Neural progenitor cell (in vitro differentiated cells): Measurements from ENCODE around the gene XPO4. TPM values are rescaled to one million over a fixed set of nuclear protein-coding genes. Genes with fewer than 3 reads are reported as not detected.

Experiments used
- DNase-seq: peaks from one replicate; pipeline ENCODE4 v3.0.0-alpha.2; 2016; ENCODE audit warnings: low spot score
- H2AFZ ChIP-seq: fragments of 200-600 bp; sonication (generic); replicated peaks from 2 replicates; pipeline ENCODE4 v1.6.1; 2016; ENCODE audit warnings: antibody characterized with exemption
- H3F3A ChIP-seq: fragments of 200-600 bp; sonication (generic); 2 replicates; pipeline ENCODE4 v1.6.1; 2016; ENCODE audit warnings: antibody characterized with exemption, low read depth
- H3K27ac ChIP-seq: fragments of 200-600 bp; sonication (generic); 2 replicates; pipeline ENCODE4 v1.5.1; 2016; ENCODE audit warnings: mild to moderate bottlenecking
- H3K27me3 ChIP-seq: fragments of 200-600 bp; sonication (generic); 2 replicates; pipeline ENCODE4 v1.6.1; 2016; ENCODE audit warnings: mild to moderate bottlenecking, moderate library complexity
- H3K36me3 ChIP-seq: fragments of 200-600 bp; sonication (generic); 2 replicates; pipeline ENCODE4 v1.5.1; 2016
- H3K4me1 ChIP-seq: fragments of 200-600 bp; sonication (generic); 2 replicates; pipeline ENCODE4 v1.6.1; 2016; ENCODE audit warnings: mixed run types
- H3K4me2 ChIP-seq: fragments of 200-600 bp; sonication (generic); 2 replicates; pipeline ENCODE4 v1.6.1; 2016
- H3K4me3 ChIP-seq: fragments of 200-600 bp; sonication (generic); 2 replicates; pipeline ENCODE4 v1.5.1; 2016
- H3K79me2 ChIP-seq: fragments of 200-600 bp; sonication (generic); 2 replicates; pipeline ENCODE4 v1.6.1; 2016; ENCODE audit warnings: low read depth
- H3K9ac ChIP-seq: fragments of 200-600 bp; sonication (generic); 2 replicates; pipeline ENCODE4 v1.6.1; 2016
- H3K9me3 ChIP-seq: fragments of 200-600 bp; sonication (generic); 2 replicates; pipeline ENCODE4 v1.5.1; 2016; ENCODE audit warnings: low read depth
- H4K20me1 ChIP-seq: fragments of 200-600 bp; sonication (generic); 2 replicates; pipeline ENCODE4 v1.6.1; 2016; ENCODE audit warnings: low read depth
- H3K27ac Mint-ChIP-seq: 3 replicates; pipeline ENCODE4 v1.8.0; 2021; ENCODE audit warnings: mixed read lengths
- H3K27me3 Mint-ChIP-seq: 2 replicates; pipeline ENCODE4 v1.8.0; 2022; ENCODE audit warnings: low read depth, mild to moderate bottlenecking, inconsistent platforms, moderate library complexity, mixed read lengths; ENCODE audit not compliant: insufficient read depth
- H3K36me3 Mint-ChIP-seq: 3 replicates; pipeline ENCODE4 v1.8.0; 2021; ENCODE audit warnings: mixed read lengths
- H3K4me1 Mint-ChIP-seq: 3 replicates; pipeline ENCODE4 v1.8.0; 2021; ENCODE audit warnings: mixed read lengths
- H3K4me3 Mint-ChIP-seq: 3 replicates; pipeline ENCODE4 v1.8.0; 2021; ENCODE audit warnings: mild to moderate bottlenecking, moderate library complexity, mixed read lengths
- H3K9me3 Mint-ChIP-seq: 3 replicates; pipeline ENCODE4 v1.8.0; 2020; ENCODE audit warnings: mixed read lengths
- EZH2 ChIP-seq: fragments of 200-600 bp; sonication (generic); IDR thresholded peaks from 2 replicates; pipeline ENCODE4 v1.6.1; 2017; ENCODE audit warnings: antibody characterized with exemption, mild to moderate bottlenecking, moderate library complexity
- EZH2phosphoT487 ChIP-seq: fragments of 200-600 bp; sonication (generic); IDR thresholded peaks from 2 replicates; pipeline ENCODE4 v1.6.1; 2017; ENCODE audit warnings: antibody characterized with exemption
- total RNA-seq: library from RNA; depleted of rRNA; stranded (reverse); fragments of >200 nt; gene quantifications from 2 replicates; pipeline ENCODE4 v1.2.3, GENCODE V29; 2015; ENCODE audit warnings: low replicate concordance
- TF ChIP-seq, protein P1 (sequence below): fragments of 200-600 bp; sonication (generic); IDR thresholded peaks from 2 replicates; pipeline ENCODE4 v1.5.1; 2017; ENCODE audit warnings: antibody characterized with exemption, mild to moderate bottlenecking

Gene XPO4
- total RNA-seq, 1 donor from 2014 or later, result 44.9 TPM

DNA sequence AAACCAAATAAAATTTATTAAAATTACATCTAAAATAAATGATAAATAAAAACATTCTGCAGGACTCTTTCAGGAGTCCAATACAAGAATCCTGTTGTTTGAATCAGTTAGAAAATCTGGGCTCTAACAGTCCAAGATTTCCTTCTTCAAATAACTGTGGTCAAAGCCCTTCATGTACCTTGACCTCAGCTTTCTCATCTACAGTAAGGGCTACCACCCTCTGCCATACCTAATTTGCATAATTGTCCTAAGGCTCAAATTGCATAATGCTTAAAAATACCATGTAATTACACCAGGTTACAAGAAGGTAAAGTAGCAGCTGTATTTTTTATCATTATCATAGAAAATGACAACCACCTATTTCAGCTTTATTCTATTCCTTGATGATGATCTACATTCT lies 54.3 kb downstream of the XPO4 start:
- Mint-ChIP-seq H3K27ac (no peak overlapping the region), H3K36me3 (peaks cover 2% of the 10 kb centered on the region), H3K4me1 (peaks cover 26% of the 10 kb centered on the region), H3K4me3 (no peak overlapping the region), H3K9me3 (no peaks in the 10 kb centered on the region), H3K27me3 (no peaks in the 10 kb centered on the region)
- H3K9ac ChIP-seq, result no peak overlapping the region
- no peaks in the 10 kb centered on the region for H3K9me3 ChIP-seq
- H4K20me1 ChIP-seq, result peaks cover 7% of the 10 kb centered on the region
- peaks cover 23% of the 10 kb centered on the region for H3K79me2 ChIP-seq
- H2AFZ ChIP-seq, result no peak overlapping the region
- H3K4me2 ChIP-seq, result no peak overlapping the region
- H3K27ac ChIP-seq, result no peak overlapping the region
- H3F3A ChIP-seq, result no peaks in the 10 kb centered on the region
- H3K36me3 ChIP-seq, result no peaks in the 10 kb centered on the region
- H3K4me3 ChIP-seq, result no peak overlapping the region
- TF ChIP-seq, protein P1, sequence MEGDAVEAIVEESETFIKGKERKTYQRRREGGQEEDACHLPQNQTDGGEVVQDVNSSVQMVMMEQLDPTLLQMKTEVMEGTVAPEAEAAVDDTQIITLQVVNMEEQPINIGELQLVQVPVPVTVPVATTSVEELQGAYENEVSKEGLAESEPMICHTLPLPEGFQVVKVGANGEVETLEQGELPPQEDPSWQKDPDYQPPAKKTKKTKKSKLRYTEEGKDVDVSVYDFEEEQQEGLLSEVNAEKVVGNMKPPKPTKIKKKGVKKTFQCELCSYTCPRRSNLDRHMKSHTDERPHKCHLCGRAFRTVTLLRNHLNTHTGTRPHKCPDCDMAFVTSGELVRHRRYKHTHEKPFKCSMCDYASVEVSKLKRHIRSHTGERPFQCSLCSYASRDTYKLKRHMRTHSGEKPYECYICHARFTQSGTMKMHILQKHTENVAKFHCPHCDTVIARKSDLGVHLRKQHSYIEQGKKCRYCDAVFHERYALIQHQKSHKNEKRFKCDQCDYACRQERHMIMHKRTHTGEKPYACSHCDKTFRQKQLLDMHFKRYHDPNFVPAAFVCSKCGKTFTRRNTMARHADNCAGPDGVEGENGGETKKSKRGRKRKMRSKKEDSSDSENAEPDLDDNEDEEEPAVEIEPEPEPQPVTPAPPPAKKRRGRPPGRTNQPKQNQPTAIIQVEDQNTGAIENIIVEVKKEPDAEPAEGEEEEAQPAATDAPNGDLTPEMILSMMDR, result no peak
- TF ChIP-seq EZH2phosphoT487, result no peak
- TF ChIP-seq EZH2, result no peak
- H3K27me3 ChIP-seq, result no peaks in the 10 kb centered on the region
- H3K4me1 ChIP-seq, result no peaks in the 10 kb centered on the region
- no peak for DNase-seq

DNA sequence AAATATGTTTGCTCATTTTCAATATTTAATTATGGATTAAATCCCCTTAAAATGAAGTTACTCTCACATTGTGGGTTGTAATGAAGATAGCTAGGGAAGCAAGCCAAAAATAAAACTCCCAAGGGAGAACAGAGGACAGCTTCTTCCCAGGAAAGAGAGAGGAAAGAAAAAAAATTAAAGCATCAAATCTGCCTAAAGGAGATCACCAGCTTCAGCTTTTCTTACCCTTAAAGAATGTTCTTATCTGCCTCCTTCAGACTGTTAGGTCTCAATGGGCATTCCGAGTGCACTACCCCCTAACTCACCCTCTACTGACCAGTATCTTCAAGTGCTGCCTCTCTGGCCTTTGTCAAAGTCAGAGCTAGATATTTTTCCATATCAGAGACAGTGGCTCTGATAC lies 55.2 kb downstream of the XPO4 start:
- peak overlapping the region; percentile 33 for H3K27ac ChIP-seq
- no peaks in the 10 kb centered on the region for H3K36me3 ChIP-seq
- Mint-ChIP-seq H3K36me3 (peaks cover 2% of the 10 kb centered on the region), H3K9me3 (no peaks in the 10 kb centered on the region), H3K4me3 (no peak overlapping the region), H3K27ac (no peak overlapping the region), H3K4me1 (peaks cover 29% of the 10 kb centered on the region), H3K27me3 (no peaks in the 10 kb centered on the region)
- DNase-seq, result no peak
- H2AFZ ChIP-seq, result no peak overlapping the region
- H3K9me3 ChIP-seq, result no peaks in the 10 kb centered on the region
- no peaks in the 10 kb centered on the region for H3K4me1 ChIP-seq
- H4K20me1 ChIP-seq, result peaks cover 7% of the 10 kb centered on the region
- H3K4me2 ChIP-seq, result no peak overlapping the region
- H3F3A ChIP-seq, result no peaks in the 10 kb centered on the region
- no peak overlapping the region for H3K4me3 ChIP-seq
- peaks cover 23% of the 10 kb centered on the region for H3K79me2 ChIP-seq
- no peak overlapping the region for H3K9ac ChIP-seq
- H3K27me3 ChIP-seq, result no peaks in the 10 kb centered on the region
- no peak for TF ChIP-seq EZH2phosphoT487
- TF ChIP-seq, protein P1, result no peak

DNA sequence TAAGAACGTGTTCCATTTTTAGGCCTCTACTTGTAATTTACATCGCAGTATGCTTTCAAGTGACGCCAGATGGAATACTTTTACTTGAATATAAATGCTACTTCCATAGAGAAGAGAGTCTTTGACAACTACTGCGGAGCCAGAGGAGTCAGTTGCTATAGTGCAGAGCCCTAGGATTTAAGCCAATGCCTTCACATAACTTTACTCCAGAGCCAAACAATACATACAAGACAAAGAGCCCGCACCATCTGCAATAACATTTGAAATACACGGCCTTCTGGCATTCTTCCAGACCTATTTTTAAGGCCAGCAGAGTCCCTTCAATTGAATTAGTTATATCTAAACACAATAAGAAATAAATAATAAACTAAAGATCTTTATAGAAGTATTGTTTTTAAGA lies 59.4 kb downstream of the XPO4 start:
- TF ChIP-seq, protein P1, result no peak
- TF ChIP-seq EZH2phosphoT487 (no peak), EZH2 (no peak)
- Histone ChIP-seq H3K36me3 (peaks cover 6% of the 10 kb centered on the region), H3K4me2 (no peak overlapping the region), H3K27ac (no peak overlapping the region), H3F3A (no peaks in the 10 kb centered on the region), H3K4me1 (no peaks in the 10 kb centered on the region), H3K9ac (no peak overlapping the region), H3K27me3 (no peaks in the 10 kb centered on the region), H3K4me3 (no peak overlapping the region), H4K20me1 (peaks cover 3% of the 10 kb centered on the region), H3K79me2 (peaks cover 23% of the 10 kb centered on the region), H2AFZ (no peak overlapping the region), H3K9me3 (no peaks in the 10 kb centered on the region)
- Mint-ChIP-seq H3K27ac (peak overlapping the region; percentile 61), H3K4me1 (peaks cover 22% of the 10 kb centered on the region), H3K9me3 (no peaks in the 10 kb centered on the region), H3K36me3 (peaks cover 10% of the 10 kb centered on the region), H3K27me3 (no peaks in the 10 kb centered on the region), H3K4me3 (no peak overlapping the region)
- DNase-seq, result no peak
